NCI-H2081 treated with DMSO at 0.1 percent for 48 hours (cell line): ENCODE measurements around the gene NLRX1.
A peak's percentile ranks its signal among the peaks of the same experiment; 100 is the strongest.
"Not testable (repeated sequence)": the region's sequence is repeated elsewhere in the genome, so short reads cannot be mapped to it uniquely, and the experiment has no call there.

Source experiments
- DNase-seq: peaks from one replicate; lab custom pipeline; 2025; lab: John Stamatoyannopoulos, UW

NLRX1 gene

DNA sequence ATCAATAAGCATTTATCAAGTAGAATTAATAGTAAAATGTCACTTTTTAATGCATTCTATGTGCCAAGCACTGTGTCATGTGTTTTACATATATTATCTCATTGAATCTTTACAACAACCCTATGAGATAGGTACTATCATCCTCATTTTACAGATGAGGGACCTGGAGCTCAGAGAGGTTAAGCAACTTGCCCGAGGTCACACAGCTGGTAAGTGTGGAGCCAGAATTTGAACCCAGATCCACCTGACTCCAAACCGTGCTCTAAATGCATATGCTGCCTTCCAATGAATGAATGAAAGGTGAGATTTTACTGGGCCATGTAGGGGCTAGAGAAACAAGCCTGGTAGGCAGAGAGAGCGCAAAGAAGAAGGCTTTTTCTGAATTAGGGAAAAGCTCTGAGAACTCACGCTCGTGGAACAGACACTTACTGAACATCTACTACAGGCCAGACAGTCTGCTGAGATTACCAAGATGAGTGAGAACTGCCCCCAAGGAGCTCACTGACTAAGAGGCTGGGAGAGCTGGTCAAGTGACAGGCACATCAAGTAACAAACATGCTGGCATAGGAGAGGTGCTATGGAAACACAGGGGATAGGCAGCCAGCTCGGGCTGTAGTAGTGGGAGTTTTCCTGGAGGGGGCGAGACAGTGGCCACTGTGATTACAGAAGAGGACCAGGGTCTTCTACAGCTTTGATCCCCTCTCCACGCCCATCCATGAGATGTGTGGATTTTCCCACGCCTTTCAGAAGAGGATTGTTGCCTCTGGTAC, 15.3 kb upstream of the NLRX1 start:
- no peak for DNase-seq

DNA sequence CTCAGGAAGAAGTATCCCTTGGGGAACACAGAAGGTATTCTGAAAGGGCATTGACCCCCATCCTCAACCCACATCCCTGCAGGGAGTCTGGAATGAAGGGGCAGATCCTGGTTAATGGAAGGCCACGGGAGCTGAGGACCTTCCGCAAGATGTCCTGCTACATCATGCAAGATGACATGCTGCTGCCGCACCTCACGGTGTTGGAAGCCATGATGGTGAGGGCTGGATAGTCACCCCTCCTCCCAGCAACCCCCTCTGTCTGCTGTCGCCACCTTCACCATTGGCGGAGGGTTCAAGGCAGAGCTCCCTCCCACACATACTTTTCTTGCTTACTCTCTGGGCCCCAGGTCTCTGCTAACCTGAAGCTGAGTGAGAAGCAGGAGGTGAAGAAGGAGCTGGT, 14.3 kb upstream of the NLRX1 start:
- no peak for DNase-seq

DNA sequence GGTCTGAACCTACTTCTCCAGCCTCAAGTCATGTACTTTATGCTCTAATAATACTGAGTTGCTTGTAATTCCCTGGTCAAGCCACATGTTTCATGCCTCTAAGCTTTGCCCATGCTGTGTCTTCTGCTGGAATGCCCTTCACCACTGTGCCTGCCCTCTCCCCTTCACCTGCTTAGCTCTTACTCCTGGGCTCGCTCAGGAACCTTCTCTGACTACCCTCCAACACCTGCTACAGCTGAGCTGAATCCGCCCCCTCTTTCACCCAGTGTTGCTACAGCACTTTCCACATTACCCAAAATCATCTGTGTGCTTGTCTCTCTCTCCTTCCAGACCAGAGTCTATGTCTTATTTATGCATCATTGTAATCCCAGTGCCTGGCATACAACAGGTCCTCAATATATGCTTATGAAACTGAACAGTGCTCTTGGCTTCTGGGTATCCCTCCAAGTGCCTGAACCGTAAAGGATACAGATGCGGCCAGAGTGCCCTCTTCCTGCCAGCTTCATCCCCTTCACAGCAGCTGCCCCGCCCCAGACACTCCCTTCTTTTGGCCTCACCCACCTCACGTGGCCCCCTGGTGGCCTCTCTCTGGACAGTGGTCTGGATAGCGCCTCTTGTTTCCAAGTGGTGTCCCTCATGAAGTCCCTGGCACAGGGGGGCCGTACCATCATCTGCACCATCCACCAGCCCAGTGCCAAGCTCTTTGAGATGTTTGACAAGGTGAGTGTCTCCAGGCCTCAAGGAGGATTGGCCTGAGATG, 12.6 kb upstream of the NLRX1 start:
- no peak for DNase-seq

DNA sequence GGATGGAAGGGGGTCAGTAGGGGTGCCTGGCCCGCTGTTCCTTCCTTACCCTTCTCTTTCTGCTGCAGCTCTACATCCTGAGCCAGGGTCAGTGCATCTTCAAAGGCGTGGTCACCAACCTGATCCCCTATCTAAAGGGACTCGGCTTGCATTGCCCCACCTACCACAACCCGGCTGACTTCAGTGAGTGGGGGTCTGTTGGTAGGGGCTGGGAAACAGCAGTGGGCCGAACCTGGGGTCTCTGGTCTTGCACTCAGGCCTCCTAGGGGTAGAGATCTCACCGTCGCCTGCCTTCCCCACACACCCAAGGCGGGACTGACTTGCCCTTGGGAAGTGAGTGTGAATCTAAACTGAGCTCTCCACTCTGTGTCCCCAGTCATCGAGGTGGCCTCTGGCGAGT, 12.0 kb upstream of the NLRX1 start:
- no peak for DNase-seq

DNA sequence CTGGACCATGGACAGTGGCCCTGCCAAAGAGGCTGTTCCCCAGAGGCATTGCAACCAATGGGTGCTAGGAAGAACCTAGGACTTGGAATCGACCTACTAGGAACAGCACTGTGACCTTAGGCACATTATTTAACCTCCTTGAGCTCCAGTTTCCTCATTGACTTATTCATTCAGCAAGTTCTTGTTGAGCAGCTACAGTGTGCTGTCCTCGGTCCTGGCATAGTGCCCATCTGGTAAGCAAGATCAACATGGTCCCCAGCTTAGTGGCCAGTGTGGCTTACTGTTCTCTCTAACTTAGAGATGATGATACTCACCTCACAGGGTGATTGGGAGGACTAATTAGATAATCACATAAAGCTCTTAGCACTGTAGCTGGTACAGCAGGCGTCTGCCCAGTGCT, 11.5 kb upstream of the NLRX1 start:
- no peak for DNase-seq

DNA sequence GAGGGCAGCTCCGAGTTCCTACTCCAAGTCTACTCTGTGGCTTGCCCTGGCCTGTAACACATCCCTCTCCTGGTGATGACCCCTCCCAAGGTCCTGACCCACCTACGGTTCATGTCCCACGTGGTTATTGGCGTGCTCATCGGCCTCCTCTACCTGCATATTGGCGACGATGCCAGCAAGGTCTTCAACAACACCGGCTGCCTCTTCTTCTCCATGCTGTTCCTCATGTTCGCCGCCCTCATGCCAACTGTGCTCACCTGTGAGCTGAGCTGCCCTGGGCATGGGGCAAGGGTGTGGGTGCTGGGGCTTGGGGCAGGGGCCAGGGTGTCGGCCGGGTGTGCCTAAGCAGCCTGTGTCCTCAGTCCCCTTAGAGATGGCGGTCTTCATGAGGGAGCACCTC, 10.1 kb upstream of the NLRX1 start:
- DNase-seq = no peak

DNA sequence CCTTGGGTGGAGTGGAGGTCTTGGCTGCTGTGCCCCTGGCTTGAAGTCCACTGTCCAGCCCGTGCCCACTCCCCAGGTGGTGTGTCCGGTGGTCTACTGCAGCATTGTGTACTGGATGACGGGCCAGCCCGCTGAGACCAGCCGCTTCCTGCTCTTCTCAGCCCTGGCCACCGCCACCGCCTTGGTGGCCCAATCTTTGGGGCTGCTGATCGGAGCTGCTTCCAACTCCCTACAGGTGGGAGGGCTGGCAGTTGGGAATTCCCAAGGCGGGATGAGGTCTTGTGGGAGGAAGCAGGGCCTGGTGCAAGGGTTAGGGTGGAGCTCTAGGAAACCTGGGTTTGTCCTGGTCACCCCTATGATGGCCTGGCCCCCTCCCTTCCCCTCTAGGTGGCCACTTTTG, 8.4 kb upstream of the NLRX1 start:
- DNase-seq = no peak

DNA sequence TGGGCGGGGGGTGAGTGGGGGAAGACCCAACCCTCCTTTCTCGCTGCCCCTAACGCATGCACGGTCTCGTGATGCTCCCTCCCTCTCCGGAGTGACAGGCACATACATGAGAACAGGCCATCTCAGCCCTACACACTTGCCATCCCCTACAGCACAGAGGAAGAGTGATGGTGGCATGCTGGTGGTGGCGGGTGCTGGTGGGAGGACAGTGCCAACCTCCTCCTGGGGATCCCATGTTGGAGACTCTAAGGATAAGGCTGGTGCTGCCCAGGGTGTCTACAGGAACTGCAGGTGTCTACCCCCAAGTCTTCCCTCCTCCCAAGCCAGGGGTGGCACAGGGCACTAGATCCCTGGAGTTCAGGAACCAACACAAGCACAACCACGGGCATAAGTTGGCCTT, 6.7 kb upstream of the NLRX1 start:
- no peak for DNase-seq

DNA sequence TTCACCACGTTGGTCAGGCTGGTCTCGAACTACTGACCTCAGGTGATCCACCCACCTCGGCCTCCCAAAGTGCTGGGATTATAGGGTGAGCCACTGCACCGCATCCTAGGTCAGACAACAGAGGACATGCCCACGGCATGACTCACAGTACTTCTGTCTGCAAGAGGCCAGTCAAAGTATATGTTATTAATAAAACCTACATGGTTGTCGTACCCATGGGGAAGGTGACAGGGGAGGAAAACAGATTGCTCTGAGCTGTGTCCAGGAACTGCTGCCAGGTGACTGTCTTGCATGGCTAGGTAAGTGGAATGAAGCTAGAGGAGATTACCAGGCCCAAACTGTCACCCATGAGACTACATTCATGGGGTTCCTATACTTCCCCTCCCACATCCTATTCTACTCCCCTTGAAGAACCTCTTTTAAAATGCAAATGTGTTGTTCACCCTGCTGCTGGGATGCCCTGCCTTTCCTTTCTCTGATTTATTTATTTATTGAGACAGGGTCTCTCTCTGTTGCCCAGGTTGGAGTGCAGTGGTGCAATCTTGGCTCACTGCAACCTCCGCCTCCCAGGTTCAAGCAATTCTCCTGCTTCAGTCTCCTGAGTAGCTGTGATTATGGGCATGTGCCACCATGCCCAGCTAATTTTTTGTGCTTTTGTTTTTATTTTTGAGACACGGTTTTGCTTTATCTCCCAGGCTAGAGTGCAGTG, 2.0 kb upstream of the NLRX1 start:
- no peak for DNase-seq

DNA sequence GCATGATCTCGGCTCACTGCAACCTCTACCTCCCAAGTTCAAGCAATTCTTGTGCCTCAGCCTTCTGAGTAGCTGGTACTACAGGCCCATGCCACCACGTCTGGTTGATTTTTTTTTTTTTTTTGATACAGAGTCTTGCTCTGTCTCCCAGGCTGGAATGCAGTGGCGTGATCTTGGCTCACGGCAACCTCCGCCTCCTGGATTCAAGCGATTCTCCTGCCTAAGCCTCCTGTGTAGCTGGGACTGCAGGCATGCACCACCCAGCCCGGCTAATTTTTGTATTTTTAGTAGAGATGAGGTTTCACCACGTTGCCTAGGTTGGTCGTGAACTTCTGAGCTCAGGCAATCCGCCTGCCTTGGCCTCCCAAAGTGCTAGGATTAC, 1.5 kb upstream of the NLRX1 start:
- not testable (repeated sequence) for DNase-seq

DNA sequence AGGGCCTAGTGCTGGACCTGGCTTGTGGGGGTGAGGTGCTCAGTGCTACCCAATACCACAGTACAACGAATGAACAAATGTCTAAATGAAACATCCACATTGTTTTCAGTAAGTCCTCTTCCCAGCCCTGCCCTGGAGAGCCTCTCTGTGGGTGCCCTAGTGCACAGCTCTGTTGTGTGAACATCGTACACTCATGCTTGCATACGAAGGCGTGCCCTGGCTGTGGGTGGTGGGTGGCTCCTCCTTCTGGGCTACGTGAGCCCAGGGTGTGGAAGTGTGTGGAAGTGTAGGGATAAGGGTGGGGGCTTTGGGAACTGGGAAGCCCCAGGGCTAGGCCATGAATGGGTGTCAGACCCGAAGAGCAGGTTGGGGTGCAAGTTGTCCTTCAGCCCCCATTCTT, 592 bp upstream of the NLRX1 start:
- no peak for DNase-seq

DNA sequence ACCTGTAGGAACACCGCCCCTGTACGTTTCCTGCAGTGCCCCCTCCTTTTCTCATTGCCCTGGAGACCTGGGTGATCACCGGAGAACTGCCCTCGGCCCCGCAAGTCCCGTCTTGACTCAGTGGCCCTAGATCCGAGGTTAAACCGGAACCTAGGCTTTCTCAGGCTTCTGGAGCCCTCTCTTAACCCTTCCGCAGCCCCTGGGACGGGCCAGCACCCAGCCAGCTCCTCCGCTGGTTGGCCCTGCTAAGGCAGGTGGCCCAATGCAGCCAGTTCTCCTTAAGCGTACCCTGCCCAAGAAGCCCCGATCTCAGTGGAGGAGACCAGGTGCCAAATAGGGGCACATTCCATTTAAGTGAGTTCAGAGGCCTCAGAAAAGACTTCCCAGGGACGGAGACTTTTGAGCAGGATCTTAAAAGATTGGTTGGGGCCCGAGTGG, 776 bp downstream of the NLRX1 start:
- no peak for DNase-seq

DNA sequence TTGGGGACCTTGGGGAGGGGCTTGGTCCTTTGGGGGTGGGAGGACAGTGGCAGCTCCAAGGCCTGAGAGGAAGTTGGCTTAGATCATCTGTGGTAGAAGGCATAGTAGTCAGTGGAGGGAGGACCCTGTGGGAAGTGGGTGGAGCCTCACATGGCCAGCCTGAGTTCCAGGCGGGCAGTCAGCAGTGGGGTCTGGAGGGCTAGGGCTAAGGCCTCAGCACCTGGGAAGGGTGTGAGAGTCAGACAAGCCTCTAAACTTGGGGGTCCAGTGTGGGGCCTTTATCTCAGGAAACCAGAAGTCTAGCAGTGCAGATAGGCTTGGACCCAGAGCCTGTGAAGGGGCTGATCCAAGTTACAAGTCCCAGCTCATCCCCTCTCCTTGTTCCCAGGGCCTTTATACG, 4.0 kb downstream of the NLRX1 start:
- DNase-seq = no peak

DNA sequence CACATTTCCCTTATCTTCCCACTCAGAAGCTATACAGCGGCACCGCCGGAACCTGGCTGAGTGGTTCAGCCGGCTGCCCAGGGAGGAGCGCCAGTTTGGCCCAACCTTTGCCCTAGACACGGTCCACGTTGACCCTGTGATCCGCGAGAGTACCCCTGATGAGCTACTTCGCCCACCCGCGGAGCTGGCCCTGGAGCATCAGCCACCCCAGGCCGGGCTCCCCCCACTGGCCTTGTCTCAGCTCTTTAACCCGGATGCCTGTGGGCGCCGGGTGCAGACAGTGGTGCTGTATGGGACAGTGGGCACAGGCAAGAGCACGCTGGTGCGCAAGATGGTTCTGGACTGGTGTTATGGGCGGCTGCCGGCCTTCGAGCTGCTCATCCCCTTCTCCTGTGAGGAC, 4.9 kb downstream of the NLRX1 start:
- DNase-seq = no peak

DNA sequence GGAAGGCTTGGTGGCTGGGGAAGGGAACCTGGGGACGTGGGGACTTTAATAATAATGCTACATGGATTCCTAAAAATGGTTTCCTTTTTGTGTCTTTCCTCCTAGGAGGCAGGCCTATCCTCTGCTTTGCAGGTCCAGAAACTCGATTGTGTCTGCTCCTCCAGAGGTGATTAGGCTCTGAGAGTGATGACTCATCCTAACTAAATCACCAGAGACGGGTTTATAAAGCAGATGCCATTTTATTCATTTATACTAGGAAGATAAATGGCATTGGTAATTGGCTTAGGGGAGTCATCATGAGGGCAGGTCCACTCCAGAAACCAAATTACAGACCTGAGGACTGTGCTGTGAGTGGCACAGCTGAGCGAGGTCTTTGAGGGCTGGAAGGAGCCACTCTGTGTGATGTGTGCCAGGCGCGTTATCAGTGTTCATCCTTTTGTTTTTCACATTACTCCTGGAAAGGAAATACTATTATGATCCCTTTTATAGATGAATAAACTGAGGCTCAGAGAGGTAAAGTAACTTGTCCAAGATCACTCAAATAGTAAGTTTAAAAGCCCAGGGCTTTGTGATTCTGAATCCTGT, 7.1 kb downstream of the NLRX1 start:
- DNase-seq = no peak

DNA sequence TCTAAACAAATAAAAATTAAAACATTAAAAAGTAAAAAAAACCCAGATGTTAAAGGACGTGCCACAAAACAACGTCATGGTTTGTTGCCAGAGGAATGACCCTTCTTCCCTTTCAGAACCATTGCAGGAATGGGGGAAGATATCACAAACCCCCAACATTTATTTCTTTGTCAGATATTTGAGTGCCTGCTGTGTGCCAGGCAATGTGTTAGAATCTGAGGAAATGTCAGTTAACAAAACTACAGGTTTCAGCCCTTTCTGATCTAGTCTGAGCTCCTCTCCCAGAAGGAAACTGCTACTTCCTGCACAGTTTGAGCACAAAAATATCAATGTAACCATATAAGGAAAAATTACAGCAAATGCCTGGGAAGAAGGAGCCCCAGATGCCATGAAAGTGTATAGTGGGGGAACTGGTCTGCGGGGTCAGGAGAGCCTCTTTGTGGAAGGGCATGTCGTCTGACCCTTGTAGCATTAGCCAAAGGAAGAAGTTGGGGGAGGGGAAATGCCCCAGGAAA, 9.7 kb downstream of the NLRX1 start:
- no peak for DNase-seq

DNA sequence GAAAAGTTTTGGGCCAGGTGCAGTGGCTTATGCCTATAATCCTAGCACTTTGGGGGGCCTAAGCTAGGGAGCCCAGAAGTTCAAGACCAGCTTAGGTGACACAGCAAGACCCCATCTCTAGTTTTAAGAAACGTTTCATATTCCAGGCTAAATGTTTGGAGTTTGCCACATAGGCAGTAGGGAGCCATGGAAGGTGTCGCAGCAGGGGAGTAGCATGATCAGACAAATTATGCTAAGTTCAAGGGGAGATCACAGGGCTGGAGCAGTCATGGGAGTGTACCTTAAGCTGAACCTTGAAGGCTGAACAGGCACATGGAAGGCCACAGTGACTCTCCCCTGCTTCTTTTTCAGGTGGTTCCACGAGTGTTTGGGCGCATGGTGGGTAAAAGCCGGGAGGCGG, 10.8 kb downstream of the NLRX1 start:
- DNase-seq = no peak

DNA sequence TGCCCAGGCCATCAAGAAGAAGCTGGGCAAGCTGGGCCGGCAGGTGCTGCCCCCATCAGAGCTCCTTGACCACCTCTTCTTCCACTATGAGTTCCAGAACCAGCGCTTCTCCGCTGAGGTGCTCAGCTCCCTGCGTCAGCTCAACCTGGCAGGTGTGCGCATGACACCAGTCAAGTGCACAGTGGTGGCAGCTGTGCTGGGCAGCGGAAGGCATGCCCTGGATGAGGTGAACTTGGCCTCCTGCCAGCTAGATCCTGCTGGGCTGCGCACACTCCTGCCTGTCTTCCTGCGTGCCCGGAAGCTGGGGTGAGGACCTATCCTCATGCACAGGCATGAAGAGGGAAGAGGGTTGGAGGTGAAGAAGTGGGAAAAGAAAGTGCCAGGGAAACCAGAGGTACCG, 11.5 kb downstream of the NLRX1 start:
- DNase-seq = no peak

DNA sequence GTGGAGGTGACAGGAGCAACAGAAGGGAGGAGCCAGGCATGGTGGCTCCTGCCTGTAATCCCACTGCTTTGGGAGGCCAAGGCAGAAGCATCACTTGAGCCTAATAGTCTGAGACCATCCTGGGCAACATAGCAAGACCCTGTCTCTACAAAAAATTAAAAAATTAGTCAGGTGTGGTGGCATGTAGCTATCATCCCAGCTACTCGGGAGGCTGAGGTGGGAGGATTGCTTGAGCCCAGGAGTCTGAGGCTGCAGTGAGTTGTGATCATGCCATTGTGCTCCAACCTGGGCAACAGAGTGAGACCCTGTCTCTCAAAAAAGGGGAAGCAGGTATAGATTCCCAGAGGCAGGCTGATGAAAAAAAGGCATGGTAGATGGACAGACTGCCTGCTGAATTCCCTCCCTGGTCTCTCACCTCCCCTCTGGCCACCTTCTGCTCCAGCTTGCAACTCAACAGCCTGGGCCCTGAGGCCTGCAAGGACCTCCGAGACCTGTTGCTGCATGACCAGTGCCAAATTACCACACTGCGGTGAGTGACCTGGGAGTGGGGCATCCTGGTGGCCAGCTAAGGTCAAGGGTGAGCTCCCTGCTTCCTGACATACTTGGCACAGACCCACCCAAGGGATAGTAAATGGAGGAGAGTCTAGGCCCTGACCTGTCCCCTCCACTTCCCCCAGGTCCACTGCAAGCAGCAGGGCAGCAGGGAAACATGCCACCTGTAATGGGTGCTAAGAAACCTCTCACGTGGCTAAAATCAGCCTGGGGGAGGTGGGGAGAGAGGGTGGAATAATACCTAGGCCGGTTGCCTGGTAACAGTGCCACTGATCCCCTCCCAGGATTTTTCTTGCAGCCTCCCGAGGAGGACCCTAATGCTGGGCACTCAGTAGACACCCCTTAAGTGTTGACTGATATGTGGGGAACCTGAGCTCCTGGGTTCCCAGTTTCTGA, 12.5 kb downstream of the NLRX1 start:
- DNase-seq = no peak

DNA sequence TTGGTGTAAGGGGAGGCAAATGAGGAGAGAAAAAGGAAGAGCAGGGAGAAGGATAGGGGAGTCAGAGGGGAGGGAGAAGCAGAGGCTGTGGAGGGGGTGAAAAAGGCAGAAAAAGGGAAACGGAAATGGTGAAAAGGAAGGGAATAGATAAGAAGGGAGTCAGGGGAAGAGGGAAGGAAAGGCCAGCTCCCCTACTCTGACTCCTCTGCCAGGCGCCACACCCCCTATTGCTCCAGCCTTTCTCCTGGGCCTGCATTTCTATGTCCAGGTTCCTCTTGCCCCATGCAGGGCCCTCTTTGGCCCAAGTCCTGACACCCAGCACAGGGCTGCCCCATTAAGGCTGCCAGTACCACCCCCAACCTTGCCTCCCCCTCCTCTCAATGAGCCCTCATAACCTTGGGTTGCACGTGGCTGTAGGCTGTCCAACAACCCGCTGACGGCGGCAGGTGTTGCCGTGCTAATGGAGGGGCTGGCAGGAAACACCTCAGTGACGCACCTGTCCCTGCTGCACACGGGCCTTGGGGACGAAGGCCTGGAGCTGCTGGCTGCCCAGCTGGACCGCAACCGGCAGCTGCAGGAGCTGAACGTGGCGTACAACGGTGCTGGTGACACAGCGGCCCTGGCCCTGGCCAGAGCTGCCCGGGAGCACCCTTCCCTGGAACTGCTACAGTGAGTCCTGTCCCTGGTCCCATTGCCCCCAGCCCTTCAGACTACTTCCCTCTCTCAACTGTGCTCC, 13.3 kb downstream of the NLRX1 start:
- peak; percentile 20 for DNase-seq

DNA sequence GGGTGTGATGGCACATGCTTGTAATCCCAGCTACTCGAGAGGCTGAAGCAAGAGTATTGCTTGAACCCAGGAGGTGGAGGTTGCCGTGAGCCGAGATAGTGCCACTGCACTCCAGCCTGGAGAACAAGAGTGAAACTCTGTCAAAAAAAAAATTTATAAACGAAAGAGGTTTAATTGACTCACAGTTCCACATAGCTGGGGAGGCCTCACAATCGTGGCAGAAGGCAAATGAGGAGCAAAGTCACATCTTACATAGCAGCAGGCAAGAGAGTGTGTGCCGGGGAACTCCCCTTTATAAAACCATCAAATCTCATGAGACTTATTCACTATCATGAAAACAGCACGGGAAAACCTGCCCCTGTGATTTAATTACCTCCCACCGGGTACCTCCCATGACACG, 15.9 kb downstream of the NLRX1 start:
- not testable (repeated sequence) for DNase-seq
